ENCODE data around the gene SUMO2.
"Not testable (repeated sequence)": the region's sequence is repeated elsewhere in the genome, so short reads cannot be mapped to it uniquely, and the experiment has no call there.

SUMO2 gene

GRCh38 chr17:75142236-75142971 is 40.4 kb downstream of the SUMO2 start:
- DNase-seq: no peak

GRCh38 chr17:75138519-75138918 is 44.2 kb downstream of the SUMO2 start:
- no peak for DNase-seq

- not testable (repeated sequence) for DNase-seq
Observed at GRCh38 chr17:75137762-75138161, 45.0 kb downstream of the SUMO2 start.

GRCh38 chr17:75135946-75136345 is 46.8 kb downstream of the SUMO2 start:
- no peak for DNase-seq

GRCh38 chr17:75135452-75135851 is 47.3 kb downstream of the SUMO2 start:
- no peak for DNase-seq

GRCh38 chr17:75133607-75134347 is 49.0 kb downstream of the SUMO2 start:
- DNase-seq: not testable (repeated sequence)

GRCh38 chr17:75133001-75133400 is 49.8 kb downstream of the SUMO2 start:
- no peak for DNase-seq

GRCh38 chr17:75132018-75133000 is 50.5 kb downstream of the SUMO2 start:
- not testable (repeated sequence) for DNase-seq

- peak; percentile 78 for DNase-seq
Observed at GRCh38 chr17:75131278-75132017, 51.3 kb downstream of the SUMO2 start, which contains the start of gene NT5C. Gene NT5C (minus strand): TSS chr17:75131742. CDS start chr17:75131707, 35 bp downstream.

- peak; percentile 46 for DNase-seq
Observed at GRCh38 chr17:75130632-75131277, 52.0 kb downstream of the SUMO2 start.

GRCh38 chr17:75130059-75130631 is 52.6 kb downstream of the SUMO2 start:
- no peak for DNase-seq

- no peak for DNase-seq
Observed at GRCh38 chr17:75129576-75129975, 53.2 kb downstream of the SUMO2 start.

- DNase-seq: no peak
Observed at GRCh38 chr17:75128694-75129505, 53.9 kb downstream of the SUMO2 start.

- DNase-seq: not testable (repeated sequence)
Observed at GRCh38 chr17:75127936-75128335, 54.8 kb downstream of the SUMO2 start.

GRCh38 chr17:75126954-75127353 is 55.8 kb downstream of the SUMO2 start:
- no peak for DNase-seq

GRCh38 chr17:75125984-75126383 is 56.8 kb downstream of the SUMO2 start:
- DNase-seq: no peak

- no peak for DNase-seq
Observed at GRCh38 chr17:75124819-75125162, 58.0 kb downstream of the SUMO2 start.

- DNase-seq: no peak
Observed at GRCh38 chr17:75124041-75124818, 58.5 kb downstream of the SUMO2 start.

- DNase-seq: no peak
Observed at GRCh38 chr17:75118307-75118706, 64.5 kb downstream of the SUMO2 start.

GRCh38 chr17:75116737-75117136 is 66.0 kb downstream of the SUMO2 start:
- no peak for DNase-seq
